Tibial artery (tissue), 4 donors: ENCODE results near the gene DNAJC15.

Source experiments
- DNase-seq, 2 donors: peaks; one replicate each; pipeline ENCODE4 v3.0.0-alpha.2; 2019
- H3K27ac ChIP-seq, 2 donors: fragments of 200-600 bp; sonication (generic) in 1 of 2; 1 replicate in 1 of 2; 2 replicates in 1 of 2; pipeline ENCODE4 v1.5.1; 2018 to 2019; ENCODE audit warnings: mild to moderate bottlenecking in 1 of 2
- H3K27me3 ChIP-seq, 2 donors: fragments of 200-600 bp; sonication (generic) in 1 of 2; one replicate each; pipeline versions ENCODE4 v1.5.1 to v1.6.0; 2016 to 2019
- H3K36me3 ChIP-seq, 3 donors: fragments of 200-600 bp; sonication (generic) in 2 of 3; one replicate each; pipeline ENCODE4 v1.5.1; 2016 to 2019; ENCODE audit warnings: mild to moderate bottlenecking in 2 of 3
- H3K4me1 ChIP-seq, 4 donors: fragments of 200-600 bp; sonication (generic) in 2 of 4; 1 replicate in 3 of 4; 2 replicates in 1 of 4; pipeline ENCODE4 v1.5.1; 2016 to 2019
- H3K4me3 ChIP-seq, 2 donors: fragments of 200-600 bp; sonication (generic) in 1 of 2; 1 replicate in 1 of 2; 2 replicates in 1 of 2; pipeline ENCODE4 v1.5.1; 2018 to 2019; ENCODE audit warnings: mild to moderate bottlenecking in 2 of 2
- H3K9me3 ChIP-seq, 3 donors: fragments of 200-600 bp; sonication (generic) in 1 of 3; one replicate each; pipeline ENCODE4 v1.5.1; 2016 to 2019
- intact Hi-C: fragments of 100-400 bp; cut with DNase I; formaldehyde crosslinking; loops from one replicate; pipeline ENCODE4 v1.15.0; 2023; ENCODE audit warnings: low total_unique reads
- TF ChIP-seq, protein P1 (sequence below), 2 experiments: fragments of 200-600 bp in 1 of 2; fragments of 450-650 bp in 1 of 2; IDR thresholded peaks; one replicate each; pipeline ENCODE4 v1.5.1; 2017 to 2019; ENCODE audit warnings: antibody characterized with exemption in 2 of 2, mild to moderate bottlenecking in 1 of 2, moderate library complexity in 1 of 2

DNAJC15 gene

DNA sequence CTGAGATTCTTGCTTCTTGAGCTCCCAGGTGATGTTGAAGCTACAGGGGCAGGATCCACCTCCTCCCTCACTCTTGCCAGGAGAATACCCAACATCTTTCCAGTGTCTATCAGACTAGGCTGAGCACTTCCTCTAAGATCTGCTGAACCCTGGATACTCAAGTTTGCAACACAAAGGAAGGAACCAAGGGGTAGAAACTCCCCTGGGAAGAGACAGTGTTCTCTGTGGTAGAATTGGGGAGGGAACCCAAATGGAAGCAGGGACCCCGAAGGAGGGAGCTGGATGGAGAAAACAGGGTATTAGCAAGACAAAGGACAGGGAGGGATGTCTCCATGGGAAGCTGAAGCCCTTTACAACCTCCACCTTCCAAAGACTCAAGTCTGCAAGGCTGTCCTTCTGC is 117.6 kb downstream of the DNAJC15 start:
- no peak overlapping the region for H3K27ac ChIP-seq
- no peaks in the 10 kb centered on the region for H3K9me3 ChIP-seq
- intact Hi-C loops, result no loop called here
- H3K4me1 ChIP-seq, result no peaks in the 10 kb centered on the region
- TF ChIP-seq, protein P1, sequence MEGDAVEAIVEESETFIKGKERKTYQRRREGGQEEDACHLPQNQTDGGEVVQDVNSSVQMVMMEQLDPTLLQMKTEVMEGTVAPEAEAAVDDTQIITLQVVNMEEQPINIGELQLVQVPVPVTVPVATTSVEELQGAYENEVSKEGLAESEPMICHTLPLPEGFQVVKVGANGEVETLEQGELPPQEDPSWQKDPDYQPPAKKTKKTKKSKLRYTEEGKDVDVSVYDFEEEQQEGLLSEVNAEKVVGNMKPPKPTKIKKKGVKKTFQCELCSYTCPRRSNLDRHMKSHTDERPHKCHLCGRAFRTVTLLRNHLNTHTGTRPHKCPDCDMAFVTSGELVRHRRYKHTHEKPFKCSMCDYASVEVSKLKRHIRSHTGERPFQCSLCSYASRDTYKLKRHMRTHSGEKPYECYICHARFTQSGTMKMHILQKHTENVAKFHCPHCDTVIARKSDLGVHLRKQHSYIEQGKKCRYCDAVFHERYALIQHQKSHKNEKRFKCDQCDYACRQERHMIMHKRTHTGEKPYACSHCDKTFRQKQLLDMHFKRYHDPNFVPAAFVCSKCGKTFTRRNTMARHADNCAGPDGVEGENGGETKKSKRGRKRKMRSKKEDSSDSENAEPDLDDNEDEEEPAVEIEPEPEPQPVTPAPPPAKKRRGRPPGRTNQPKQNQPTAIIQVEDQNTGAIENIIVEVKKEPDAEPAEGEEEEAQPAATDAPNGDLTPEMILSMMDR (IDR thresholded peaks at IDR 0.05), result no peak
- H3K4me3 ChIP-seq, result no peak overlapping the region
- H3K27me3 ChIP-seq, result peaks cover 0 to 4% of the 10 kb centered on the region in 2 donors
- no peak for DNase-seq
- H3K36me3 ChIP-seq, result no peaks in the 10 kb centered on the region

DNA sequence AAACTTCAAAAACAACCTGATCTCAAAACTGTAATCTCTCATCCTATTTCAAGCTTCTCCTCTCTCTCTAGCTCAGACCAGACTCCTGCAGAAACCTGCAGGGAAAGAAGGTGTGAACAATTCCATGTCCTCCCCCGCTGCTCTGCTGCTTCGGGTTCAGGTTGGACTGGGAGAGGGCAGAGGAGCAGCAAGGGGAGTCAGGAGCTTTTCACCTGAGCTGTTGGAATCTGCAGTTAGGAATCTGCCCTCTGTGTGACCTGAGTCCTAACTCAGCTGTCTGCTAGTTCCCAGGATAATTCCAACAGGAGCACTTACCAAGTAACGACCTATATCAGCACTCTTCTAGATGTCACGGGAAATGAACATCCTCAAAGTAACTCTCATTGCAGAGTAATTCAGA is 118.3 kb downstream of the DNAJC15 start:
- no peaks in the 10 kb centered on the region for H3K9me3 ChIP-seq
- no peak for DNase-seq
- H3K27ac ChIP-seq, result no peak overlapping the region
- intact Hi-C loops, result no loop called here
- H3K27me3 ChIP-seq, result peaks cover 0 to under 1% of the 10 kb centered on the region in 2 donors
- no peak overlapping the region for H3K4me3 ChIP-seq
- TF ChIP-seq, protein P1 (IDR thresholded peaks at IDR 0.05), result no peak
- H3K36me3 ChIP-seq, result no peaks in the 10 kb centered on the region
- no peaks in the 10 kb centered on the region for H3K4me1 ChIP-seq

- Histone ChIP-seq H3K9me3 (no peaks in the 10 kb centered on the region), H3K4me3 (no peak overlapping the region), H3K4me1 (no peaks in the 10 kb centered on the region), H3K27ac (no peak overlapping the region), H3K27me3 (no peaks in the 10 kb centered on the region), H3K36me3 (no peaks in the 10 kb centered on the region)
- TF ChIP-seq, protein P1 (IDR thresholded peaks at IDR 0.05), result no peak
- intact Hi-C loops, result no loop called here
- DNase-seq, result no peak
Measured at GRCh38 chr13:43143591-43143990, 120.2 kb downstream of the DNAJC15 start.

- DNase-seq, result no peak
- TF ChIP-seq, protein P1 (IDR thresholded peaks at IDR 0.05), result no peak
- Histone ChIP-seq H3K9me3 (no peaks in the 10 kb centered on the region), H3K27ac (no peak overlapping the region), H3K4me1 (no peaks in the 10 kb centered on the region), H3K27me3 (no peaks in the 10 kb centered on the region), H3K4me3 (no peak overlapping the region), H3K36me3 (no peaks in the 10 kb centered on the region)
- intact Hi-C loops, result no loop called here
Measured at GRCh38 chr13:43145534-43146196, 122.3 kb downstream of the DNAJC15 start.

DNA sequence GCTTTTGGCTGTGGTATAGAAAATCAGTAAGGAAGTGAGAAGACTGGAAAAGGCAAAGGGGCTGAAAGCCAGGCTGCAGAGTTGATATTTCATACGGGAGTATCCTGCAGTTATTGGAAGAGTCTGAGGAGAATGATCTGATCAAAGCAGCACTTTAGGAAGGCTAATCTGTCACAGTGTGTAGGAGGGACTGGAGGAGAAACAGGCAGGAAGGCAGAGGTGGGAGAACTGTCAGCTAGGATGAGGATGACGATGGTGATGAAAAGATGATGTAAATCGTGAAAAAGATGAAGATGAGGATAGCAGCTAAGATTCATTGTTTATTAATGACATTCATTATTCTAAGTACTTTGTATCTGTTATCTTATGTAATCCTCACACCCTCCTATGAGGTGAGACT is 123.0 kb downstream of the DNAJC15 start:
- Histone ChIP-seq H3K4me3 (no peak overlapping the region), H3K27me3 (no peaks in the 10 kb centered on the region), H3K27ac (no peak overlapping the region), H3K9me3 (no peaks in the 10 kb centered on the region), H3K36me3 (no peaks in the 10 kb centered on the region), H3K4me1 (no peaks in the 10 kb centered on the region)
- intact Hi-C loops, result no loop called here
- DNase-seq, result no peak
- TF ChIP-seq, protein P1 (IDR thresholded peaks at IDR 0.05), result no peak
